ENCODE measurements around the gene IL23R. TPM values are rescaled to one million over a fixed set of nuclear protein-coding genes. Genes with fewer than 3 reads are reported as not detected.
A peak's percentile ranks its signal among the peaks of the same experiment; 100 is the strongest.

IL23R gene
- total RNA-seq, 1 experiment from 2014 or later, result not detected

DNA sequence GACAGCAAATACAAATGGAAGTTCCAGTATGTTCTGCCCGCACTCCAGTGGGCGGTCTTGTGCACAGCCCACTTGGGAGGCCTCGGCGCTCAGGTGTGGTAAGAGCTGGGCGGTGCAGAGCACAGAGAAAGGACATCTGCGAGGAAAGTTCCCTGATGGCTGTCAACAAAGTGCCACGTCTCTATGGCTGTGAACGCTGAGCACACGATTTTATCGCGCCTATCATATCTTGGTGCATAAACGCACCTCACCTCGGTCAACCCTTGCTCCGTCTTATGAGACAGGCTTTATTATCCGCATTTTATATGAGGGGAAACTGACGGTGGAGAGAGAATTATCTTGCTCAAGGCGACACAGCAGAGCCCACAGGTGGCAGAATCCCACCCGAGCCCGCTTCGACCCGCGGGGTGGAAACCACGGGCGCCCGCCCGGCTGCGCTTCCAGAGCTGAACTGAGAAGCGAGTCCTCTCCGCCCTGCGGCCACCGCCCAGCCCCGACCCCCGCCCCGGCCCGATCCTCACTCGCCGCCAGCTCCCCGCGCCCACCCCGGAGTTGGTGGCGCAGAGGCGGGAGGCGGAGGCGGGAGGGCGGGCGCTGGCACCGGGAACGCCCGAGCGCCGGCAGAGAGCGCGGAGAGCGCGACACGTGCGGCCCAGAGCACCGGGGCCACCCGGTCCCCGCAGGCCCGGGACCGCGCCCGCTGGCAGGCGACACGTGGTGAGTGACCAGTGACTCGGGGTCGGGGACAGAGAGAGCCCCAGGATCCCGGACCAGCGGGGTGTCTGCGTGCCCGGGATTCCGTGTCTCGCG, 141.2 kb downstream of the IL23R start, which contains the start of gene IL12RB2:
IL12RB2 (plus strand) TSS at position 623 of the 810 bp plus-strand sequence. CDS start 12,496 bp downstream, outside the sequence.
- H3K27ac ChIP-seq (ENCODE audit: low read length), result no peak within 1 kb of the TSS
- no peaks in the 10 kb centered on the region for H3K9me3 ChIP-seq (ENCODE audit: control insufficient read depth, insufficient read depth, low read depth, low read length)
- intact Hi-C loops (cut with micrococcal nuclease; ENCODE audit: unreplicated experiment) (no loop called here), in situ Hi-C loops (cut with HindIII; ENCODE audit: low pct_unique_long_range_greater_than_20kb, low sequenced_read_pairs) (no loop called here)
- BruUV-seq (replicated peaks), result no TSS peak
- H3K4me1 ChIP-seq (ENCODE audit: control insufficient read depth, insufficient read depth, low read length), result 0 out of 2 replicates have a peak, but pooled peaks cover 3% of the 10 kb centered on the region
- no peaks in the 10 kb centered on the region for H3K36me3 ChIP-seq (ENCODE audit: control insufficient read depth, insufficient read depth, low read length)
- ChIA-PET CTCF (no interaction called here), POLR2A (interaction anchor here (0.6 kb wide), 1 partner anchor 17 kb away, joined by 3 read pairs; no protein-coding TSS in a partner anchor)
- H3K4me3 ChIP-seq (ENCODE audit: low read depth in 2 of 2, low read length in 2 of 2), result peak within 1 kb of the TSS; percentile 29 to 54
- ATAC-seq (peak; percentile 85), DNase-seq (ENCODE audit: low read depth, low spot score) (no peak)
- H3K27me3 ChIP-seq (ENCODE audit: control insufficient read depth, insufficient read depth, low read length), result peaks cover 17% of the 10 kb centered on the region
- TF ChIP-seq TCF7L2 (IDR thresholded peaks at IDR 0.05; ENCODE audit: low read depth, low read length), result no peak
- TF ChIP-seq SIN3A (IDR thresholded peaks at IDR 0.05; ENCODE audit: borderline replicate concordance, insufficient read depth, low read depth, low read length), result no peak
- no peak for TF ChIP-seq CTCF (IDR thresholded peaks at IDR 0.05)
- no peak for TF ChIP-seq POLR2AphosphoS5 (IDR thresholded peaks at IDR 0.05; ENCODE audit: low read depth, low read length)
- TF ChIP-seq, protein P1, sequence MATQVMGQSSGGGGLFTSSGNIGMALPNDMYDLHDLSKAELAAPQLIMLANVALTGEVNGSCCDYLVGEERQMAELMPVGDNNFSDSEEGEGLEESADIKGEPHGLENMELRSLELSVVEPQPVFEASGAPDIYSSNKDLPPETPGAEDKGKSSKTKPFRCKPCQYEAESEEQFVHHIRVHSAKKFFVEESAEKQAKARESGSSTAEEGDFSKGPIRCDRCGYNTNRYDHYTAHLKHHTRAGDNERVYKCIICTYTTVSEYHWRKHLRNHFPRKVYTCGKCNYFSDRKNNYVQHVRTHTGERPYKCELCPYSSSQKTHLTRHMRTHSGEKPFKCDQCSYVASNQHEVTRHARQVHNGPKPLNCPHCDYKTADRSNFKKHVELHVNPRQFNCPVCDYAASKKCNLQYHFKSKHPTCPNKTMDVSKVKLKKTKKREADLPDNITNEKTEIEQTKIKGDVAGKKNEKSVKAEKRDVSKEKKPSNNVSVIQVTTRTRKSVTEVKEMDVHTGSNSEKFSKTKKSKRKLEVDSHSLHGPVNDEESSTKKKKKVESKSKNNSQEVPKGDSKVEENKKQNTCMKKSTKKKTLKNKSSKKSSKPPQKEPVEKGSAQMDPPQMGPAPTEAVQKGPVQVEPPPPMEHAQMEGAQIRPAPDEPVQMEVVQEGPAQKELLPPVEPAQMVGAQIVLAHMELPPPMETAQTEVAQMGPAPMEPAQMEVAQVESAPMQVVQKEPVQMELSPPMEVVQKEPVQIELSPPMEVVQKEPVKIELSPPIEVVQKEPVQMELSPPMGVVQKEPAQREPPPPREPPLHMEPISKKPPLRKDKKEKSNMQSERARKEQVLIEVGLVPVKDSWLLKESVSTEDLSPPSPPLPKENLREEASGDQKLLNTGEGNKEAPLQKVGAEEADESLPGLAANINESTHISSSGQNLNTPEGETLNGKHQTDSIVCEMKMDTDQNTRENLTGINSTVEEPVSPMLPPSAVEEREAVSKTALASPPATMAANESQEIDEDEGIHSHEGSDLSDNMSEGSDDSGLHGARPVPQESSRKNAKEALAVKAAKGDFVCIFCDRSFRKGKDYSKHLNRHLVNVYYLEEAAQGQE (IDR thresholded peaks at IDR 0.05; ENCODE audit: insufficient read depth in 1 of 2, low read depth in 2 of 2, low read length in 1 of 2), result no peak

DNA sequence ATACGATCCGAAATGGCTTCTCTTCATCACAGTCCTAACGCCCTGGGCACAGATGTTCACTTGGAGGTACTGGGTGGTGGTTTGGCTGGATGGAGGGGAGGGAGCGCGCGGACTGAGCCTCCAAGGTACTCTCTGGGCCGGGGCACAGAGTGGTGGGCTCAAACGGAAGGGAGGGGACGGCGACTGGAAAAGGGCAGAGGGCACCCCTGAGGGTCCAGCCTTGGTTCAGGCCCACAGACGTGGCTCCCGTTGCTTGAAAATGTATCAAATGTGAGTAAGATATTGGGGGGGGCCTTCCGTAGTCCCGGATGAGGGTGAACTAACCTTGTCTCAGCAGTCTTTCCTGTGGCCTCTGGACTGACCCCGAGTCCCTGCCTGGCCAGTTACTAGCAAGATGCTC, 141.9 kb downstream of the IL23R start:
- Histone ChIP-seq H3K4me1 (ENCODE audit: control insufficient read depth, insufficient read depth, low read length) (0 out of 2 replicates have a peak, but pooled peaks cover 3% of the 10 kb centered on the region), H3K27ac (ENCODE audit: low read length) (no peak overlapping the region), H3K36me3 (ENCODE audit: control insufficient read depth, insufficient read depth, low read length) (no peaks in the 10 kb centered on the region), H3K27me3 (ENCODE audit: control insufficient read depth, insufficient read depth, low read length) (peaks cover 18% of the 10 kb centered on the region), H3K4me3 (ENCODE audit: low read depth in 2 of 2, low read length in 2 of 2) (peak overlapping the region in 1 of 2 experiments; percentile 29; a peak in 1 of 4 replicates), H3K9me3 (ENCODE audit: control insufficient read depth, insufficient read depth, low read depth, low read length) (no peaks in the 10 kb centered on the region)
- DNase-seq (ENCODE audit: low read depth, low spot score) (no peak), ATAC-seq (no peak)
- ChIA-PET CTCF (no interaction called here), POLR2A (no interaction called here)
- TF ChIP-seq SIN3A (IDR thresholded peaks at IDR 0.05; ENCODE audit: borderline replicate concordance, insufficient read depth, low read depth, low read length), result no peak
- in situ Hi-C loops (cut with HindIII; ENCODE audit: low pct_unique_long_range_greater_than_20kb, low sequenced_read_pairs) (no loop called here), intact Hi-C loops (cut with micrococcal nuclease; ENCODE audit: unreplicated experiment) (no loop called here)
- no TSS peak for BruUV-seq (replicated peaks)

Other genes with a start within 250 kb of the IL23R start
- gene DNAI4, start 241.6 kb upstream of the IL23R start, total RNA-seq (2021; ENCODE audit: unreplicated experiment), result 7.2 TPM
- 33.7 TPM for gene MIER1, start 241.5 kb upstream of the IL23R start, total RNA-seq (2021; ENCODE audit: unreplicated experiment)
- 7.0 TPM for gene SLC35D1, start 112.3 kb upstream of the IL23R start, total RNA-seq (2021; ENCODE audit: unreplicated experiment)
- not detected for gene C1orf141, start 31.5 kb upstream of the IL23R start, total RNA-seq (2021; ENCODE audit: unreplicated experiment)
- gene IL12RB2, start 141.4 kb downstream of the IL23R start, total RNA-seq (2021; ENCODE audit: unreplicated experiment), result 0.26 TPM